Keratinocyte (primary cell): Measurements from ENCODE around the gene NUP155. TPM values are rescaled to one million over a fixed set of nuclear protein-coding genes. Genes with fewer than 3 reads are reported as not detected.
"Not testable (repeated sequence)": the region's sequence is repeated elsewhere in the genome, so short reads cannot be mapped to it uniquely, and the experiment has no call there.

Experiments used
- DNase-seq: peaks from one replicate; pipeline ENCODE4 v3.0.0-alpha.2; 2011; ENCODE audit warnings: low read depth, missing footprints, low spot score
- FAIRE-seq: peaks from 2 replicates; lab custom pipeline; 2011; peaks lifted over from hg19 to GRCh38; lab: Jason Lieb, UNC
- H2AFZ ChIP-seq: 2 replicates; pipeline ENCODE4 v1.6.0; 2012; ENCODE audit warnings: low read length, control low read depth, inconsistent platforms; ENCODE audit not compliant: control insufficient read depth
- H3K27ac ChIP-seq: 2 replicates; pipeline ENCODE4 v1.5.1; 2011; ENCODE audit warnings: low read length; ENCODE audit not compliant: control insufficient read depth, insufficient read depth
- H3K27me3 ChIP-seq: 3 replicates; pipeline ENCODE4 v1.6.0; 2011; ENCODE audit warnings: low read length; ENCODE audit not compliant: control insufficient read depth, insufficient read depth; ENCODE audit errors: extremely low read depth
- H3K36me3 ChIP-seq, 2 experiments: 2 replicates in 1 of 2; 3 replicates in 1 of 2; pipeline ENCODE4 v1.5.1; 2011; ENCODE audit warnings: low read length in 2 of 2, mild to moderate bottlenecking in 1 of 2; ENCODE audit not compliant: control insufficient read depth in 2 of 2, insufficient read depth in 2 of 2; ENCODE audit errors: extremely low read depth in 1 of 2
- H3K4me1 ChIP-seq: 3 replicates; pipeline ENCODE4 v1.5.1; 2011; ENCODE audit warnings: low read length; ENCODE audit not compliant: control insufficient read depth, insufficient read depth; ENCODE audit errors: extremely low read depth
- H3K4me2 ChIP-seq: 3 replicates; pipeline ENCODE4 v1.6.0; 2011; ENCODE audit warnings: low read depth, low read length; ENCODE audit not compliant: control insufficient read depth, insufficient read depth; ENCODE audit errors: extremely low read depth
- H3K4me3 ChIP-seq, 3 experiments: fragments of 200-600 bp in 1 of 3; sonication (generic) in 1 of 3; 2 replicates in 2 of 3; 3 replicates in 1 of 3; pipeline ENCODE4 v1.5.1; 2011 to 2016; ENCODE audit warnings: low read length in 3 of 3, mild to moderate bottlenecking in 3 of 3, control low read depth in 2 of 3, inconsistent platforms in 1 of 3, low read depth in 1 of 3, mixed read lengths in 1 of 3, mixed run types in 1 of 3, moderate library complexity in 1 of 3; ENCODE audit not compliant: control insufficient read depth in 2 of 3, insufficient read depth in 2 of 3; ENCODE audit errors: extremely low read depth in 1 of 3
- H3K79me2 ChIP-seq: 2 replicates; pipeline ENCODE4 v1.6.0; 2012; ENCODE audit warnings: low read length; ENCODE audit not compliant: control insufficient read depth, insufficient read depth
- H3K9ac ChIP-seq: 3 replicates; pipeline ENCODE4 v1.6.0; 2011; ENCODE audit warnings: low read length; ENCODE audit not compliant: control insufficient read depth, insufficient read depth; ENCODE audit errors: extremely low read depth
- H3K9me1 ChIP-seq: 3 replicates; pipeline ENCODE4 v1.6.0; 2011; ENCODE audit warnings: low read length; ENCODE audit not compliant: control insufficient read depth, insufficient read depth; ENCODE audit errors: extremely low read depth
- H3K9me3 ChIP-seq: 2 replicates; pipeline ENCODE4 v1.5.1; 2012; ENCODE audit warnings: low read depth, low read length; ENCODE audit not compliant: control insufficient read depth
- H4K20me1 ChIP-seq: 3 replicates; pipeline ENCODE4 v1.6.0; 2011; ENCODE audit warnings: low read length; ENCODE audit not compliant: control insufficient read depth, insufficient read depth; ENCODE audit errors: extremely low read depth
- EZH2 ChIP-seq: IDR thresholded peaks from one replicate; pipeline ENCODE4 v1.6.1; 2012; ENCODE audit warnings: inconsistent platforms, mild to moderate bottlenecking, low read length, moderate library complexity
- dilution Hi-C: fragments of 300-500 bp; cut with MboI; formaldehyde crosslinking; loops from one replicate; pipeline ENCODE4 v1.7.0; 2020; ENCODE audit warnings: low sequenced_read_pairs; ENCODE audit not compliant: extremely low pct_ligation_motif_present
- polyA plus RNA-seq, 5 experiments: library from polyadenylated mRNA; depleted of rRNA in 3 of 5; stranded (reverse) in 3 of 5; stranded (forward) in 1 of 5; unstranded in 1 of 5; fragments of >200 nt; gene quantifications; 1 replicate in 1 of 5; 2 replicates in 3 of 5; 3 replicates in 1 of 5; pipeline versions ENCODE4 v1.2.1 to v1.2.3, GENCODE V29; 2011 to 2012; ENCODE audit warnings: missing spikeins in 2 of 5, low read depth in 1 of 5, low replicate concordance in 1 of 5
- TF ChIP-seq, protein P1 (sequence below), 3 experiments: IDR thresholded peaks in 1 of 3; conservative IDR thresholded peaks in 1 of 3; optimal IDR thresholded peaks in 1 of 3; 2 replicates in 2 of 3; 3 replicates in 1 of 3; pipeline versions ENCODE3 to v1.5.1; 2011; ENCODE audit warnings: low read length in 3 of 3, mild to moderate bottlenecking in 3 of 3, moderate library complexity in 2 of 3, control low read depth in 1 of 3, inconsistent platforms in 1 of 3; ENCODE audit not compliant: insufficient read depth in 2 of 3; ENCODE audit errors: extremely low read depth in 1 of 3

NUP155 gene
- polyA plus RNA-seq, 1 donor (not counting 4 experiments of a cell fraction or from before 2014, with no cell fraction given): 20.5 TPM

DNA sequence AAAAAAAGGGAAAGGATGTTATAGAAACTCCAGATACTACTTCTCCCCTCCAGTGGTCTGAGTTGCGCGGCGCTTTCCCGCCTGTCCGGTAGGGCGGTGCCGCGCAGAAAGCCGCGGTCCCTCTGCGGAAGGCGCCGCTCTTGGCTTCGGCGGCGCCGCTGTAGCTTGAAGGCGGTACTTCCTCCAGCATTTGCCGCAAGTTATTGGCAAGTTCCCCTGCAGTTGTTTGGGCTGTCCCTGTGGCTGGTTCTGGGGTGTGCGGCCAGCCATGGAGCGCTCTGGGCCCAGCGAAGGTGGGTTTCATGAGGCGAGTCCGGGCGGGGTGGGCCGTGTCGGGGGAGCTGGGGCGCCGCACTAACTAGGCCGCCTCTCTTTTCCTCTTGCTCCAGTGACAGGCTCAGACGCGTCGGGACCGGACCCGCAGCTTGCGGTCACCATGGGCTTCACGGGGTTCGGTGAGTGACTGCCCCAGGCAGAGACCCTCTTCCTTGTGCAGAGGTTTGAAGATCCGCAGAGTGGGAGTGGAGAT is 8.3 kb upstream of the NUP155 start, which contains the start of gene WDR70:
TSS of gene WDR70 (plus strand) at position 219 of the 529 bp plus-strand sequence. CDS start at position 269, 50 bp downstream.
- dilution Hi-C loops, H3K9me1 ChIP-seq, H3K27me3 ChIP-seq, H3K36me3 ChIP-seq, H3K9me3 ChIP-seq, H3K4me1 ChIP-seq, FAIRE-seq, H3K79me2 ChIP-seq, H4K20me1 ChIP-seq: not testable (repeated sequence)
- peak within 1 kb of the TSS; percentile 77 for H2AFZ ChIP-seq
- TF ChIP-seq, protein P1, sequence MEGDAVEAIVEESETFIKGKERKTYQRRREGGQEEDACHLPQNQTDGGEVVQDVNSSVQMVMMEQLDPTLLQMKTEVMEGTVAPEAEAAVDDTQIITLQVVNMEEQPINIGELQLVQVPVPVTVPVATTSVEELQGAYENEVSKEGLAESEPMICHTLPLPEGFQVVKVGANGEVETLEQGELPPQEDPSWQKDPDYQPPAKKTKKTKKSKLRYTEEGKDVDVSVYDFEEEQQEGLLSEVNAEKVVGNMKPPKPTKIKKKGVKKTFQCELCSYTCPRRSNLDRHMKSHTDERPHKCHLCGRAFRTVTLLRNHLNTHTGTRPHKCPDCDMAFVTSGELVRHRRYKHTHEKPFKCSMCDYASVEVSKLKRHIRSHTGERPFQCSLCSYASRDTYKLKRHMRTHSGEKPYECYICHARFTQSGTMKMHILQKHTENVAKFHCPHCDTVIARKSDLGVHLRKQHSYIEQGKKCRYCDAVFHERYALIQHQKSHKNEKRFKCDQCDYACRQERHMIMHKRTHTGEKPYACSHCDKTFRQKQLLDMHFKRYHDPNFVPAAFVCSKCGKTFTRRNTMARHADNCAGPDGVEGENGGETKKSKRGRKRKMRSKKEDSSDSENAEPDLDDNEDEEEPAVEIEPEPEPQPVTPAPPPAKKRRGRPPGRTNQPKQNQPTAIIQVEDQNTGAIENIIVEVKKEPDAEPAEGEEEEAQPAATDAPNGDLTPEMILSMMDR (optimal IDR thresholded peaks at IDR 0.05 in 1 of 3, IDR thresholded peaks at IDR 0.05 in 1 of 3, conservative IDR thresholded peaks at IDR 0.05 in 1 of 3; ENCODE audit: extremely low read depth in 1 of 3, insufficient read depth in 2 of 3, low read length in 3 of 3): peak; percentile 59 to 68 (median 63)
- peak within 1 kb of the TSS; percentile 43 for H3K27ac ChIP-seq
- peak within 1 kb of the TSS; percentile 66 for H3K4me2 ChIP-seq
- H3K4me3 ChIP-seq: peak within 1 kb of the TSS; percentile 71 to 81 (median 79)
- peak; percentile 15 for DNase-seq
- H3K9ac ChIP-seq: peak within 1 kb of the TSS; percentile 75

DNA sequence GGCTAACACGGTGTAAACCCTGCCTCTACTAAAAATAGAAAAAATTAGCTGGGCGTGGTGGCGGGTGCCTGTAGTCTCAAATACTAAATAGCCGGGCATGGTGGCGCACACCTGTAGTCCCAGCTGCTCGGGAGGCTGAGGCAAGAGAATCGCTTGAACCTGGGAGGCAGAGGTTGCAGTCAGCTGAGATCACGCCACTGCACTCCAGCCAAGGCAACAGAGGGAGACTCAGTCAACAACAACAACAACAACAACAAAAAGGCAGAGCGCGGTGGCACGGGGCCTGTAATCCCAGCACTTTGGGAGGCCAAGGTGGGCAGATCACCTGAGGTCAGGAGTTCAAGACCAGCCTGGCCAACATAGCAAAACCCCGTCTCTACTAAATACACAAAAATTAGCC is 7.2 kb upstream of the NUP155 start:
- H3K4me2 ChIP-seq, H3K36me3 ChIP-seq, H3K9me3 ChIP-seq, H3K4me3 ChIP-seq, H4K20me1 ChIP-seq, H2AFZ ChIP-seq, H3K27ac ChIP-seq, H3K9me1 ChIP-seq, H3K27me3 ChIP-seq, FAIRE-seq, dilution Hi-C loops, H3K4me1 ChIP-seq, H3K79me2 ChIP-seq, DNase-seq, H3K9ac ChIP-seq: not testable (repeated sequence)

DNA sequence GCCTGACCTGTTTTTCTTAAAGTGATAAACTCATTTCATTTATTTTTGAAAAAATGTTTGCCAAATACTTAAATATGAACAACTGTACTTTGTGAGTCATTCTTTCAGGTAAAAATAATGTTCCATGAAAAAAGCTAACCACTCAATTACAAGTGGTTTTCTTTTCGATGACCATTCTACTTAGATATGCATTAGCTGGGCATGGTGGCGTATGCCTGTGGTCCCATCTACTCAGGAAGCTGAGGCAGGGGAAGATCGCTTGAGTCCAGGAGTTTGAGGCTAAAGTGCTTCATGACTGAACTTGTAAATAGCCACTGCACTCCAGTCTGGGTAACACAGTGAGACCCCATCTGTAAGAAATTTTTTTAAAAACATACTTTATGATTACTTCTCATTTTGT is 4.2 kb upstream of the NUP155 start:
- Histone ChIP-seq H3K4me3 (no peak overlapping the region), H3K4me2 (no peak overlapping the region), H3K9me1 (no peaks in the 10 kb centered on the region), H3K27ac (no peak overlapping the region), H3K36me3 (no peaks in the 10 kb centered on the region), H3K4me1 (peaks cover 8% of the 10 kb centered on the region), H3K9me3 (no peaks in the 10 kb centered on the region), H3K79me2 (peaks cover 12% of the 10 kb centered on the region), H2AFZ (no peak overlapping the region), H4K20me1 (no peaks in the 10 kb centered on the region), H3K9ac (no peak overlapping the region), H3K27me3 (no peaks in the 10 kb centered on the region)
- dilution Hi-C loops: no loop called here
- TF ChIP-seq, protein P1 (optimal IDR thresholded peaks at IDR 0.05 in 1 of 3, IDR thresholded peaks at IDR 0.05 in 1 of 3, conservative IDR thresholded peaks at IDR 0.05 in 1 of 3; ENCODE audit: extremely low read depth in 1 of 3, insufficient read depth in 2 of 3, low read length in 3 of 3): no peak
- no peak for TF ChIP-seq EZH2
- DNase-seq: no peak
- FAIRE-seq: no peak
